ENCODE results near the gene CACNG6. TPM values are rescaled to one million over a fixed set of nuclear protein-coding genes. Genes with fewer than 3 reads are reported as not detected.

CACNG6 gene
- total RNA-seq, 1 donor from 2014 or later: not detected

DNA sequence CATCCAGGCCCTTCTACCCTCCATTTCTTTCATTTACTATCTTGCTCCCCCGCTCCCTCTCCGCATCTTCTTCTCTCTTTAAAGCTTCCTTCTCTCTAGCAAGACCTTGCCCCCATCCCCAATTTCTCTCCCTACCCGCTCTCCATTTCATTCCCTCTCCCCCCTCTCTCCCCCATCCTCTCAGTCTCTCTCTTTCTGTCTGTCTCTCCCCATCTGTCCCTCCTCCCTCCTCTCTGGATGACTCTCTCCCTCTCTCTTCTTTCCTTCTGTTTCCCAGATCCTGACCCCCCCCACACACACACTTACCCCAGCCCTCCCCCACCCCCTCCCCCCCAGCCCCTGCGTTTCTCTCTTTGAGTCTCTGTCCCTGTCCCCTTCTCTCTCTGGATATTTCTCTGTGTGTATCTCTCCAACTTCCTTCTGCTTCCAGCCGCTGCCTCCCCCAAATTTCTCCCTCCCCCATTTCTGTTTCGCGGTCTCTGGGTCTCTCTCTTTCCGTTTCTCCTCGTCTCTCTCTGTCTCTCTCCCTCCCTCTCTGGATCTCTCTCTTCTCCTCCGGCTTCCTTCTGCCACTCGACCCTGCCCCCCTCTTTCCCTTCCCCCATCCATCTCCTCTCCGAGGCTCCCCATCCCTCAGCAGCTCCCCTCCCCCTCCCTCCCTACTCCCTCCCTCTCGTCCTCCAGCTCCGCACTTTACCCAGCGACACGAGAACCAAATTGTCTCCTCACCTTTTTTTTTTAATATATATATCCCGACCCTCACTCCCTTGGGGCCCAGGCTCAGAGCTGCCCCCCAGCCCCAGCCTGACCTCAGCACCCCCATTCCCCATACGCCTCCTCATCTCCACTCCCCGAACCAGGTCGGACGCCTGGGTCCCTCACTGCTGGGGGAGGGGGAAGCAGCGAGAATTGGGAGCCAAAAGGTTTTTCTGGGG is 32.3 kb upstream of the CACNG6 start:
- peak overlapping the region; percentile 43 for H3K4me3 ChIP-seq
- no peaks in the 10 kb centered on the region for H3K36me3 ChIP-seq
- peaks cover 30% of the 10 kb centered on the region for H3F3A ChIP-seq (ENCODE audit: low read depth)
- DNase-seq (ENCODE audit: low spot score): peak; percentile 45
- H3K9me3 ChIP-seq (ENCODE audit: low read depth): no peaks in the 10 kb centered on the region
- no peaks in the 10 kb centered on the region for H3K79me2 ChIP-seq (ENCODE audit: low read depth)
- no peak overlapping the region for H2AFZ ChIP-seq (replicated peaks)
- peaks cover 51% of the 10 kb centered on the region for H3K4me1 Mint-ChIP-seq
- peaks cover 8% of the 10 kb centered on the region for H3K27me3 Mint-ChIP-seq (ENCODE audit: insufficient read depth, low read depth)
- no peak overlapping the region for H3K9ac ChIP-seq
- peaks cover 38% of the 10 kb centered on the region for H3K4me1 ChIP-seq
- H3K27me3 ChIP-seq: peaks cover 83% of the 10 kb centered on the region
- no peaks in the 10 kb centered on the region for H3K9me3 Mint-ChIP-seq
- H3K4me2 ChIP-seq: peak overlapping the region; percentile 74
- H4K20me1 ChIP-seq (ENCODE audit: low read depth): peaks cover 13% of the 10 kb centered on the region
- H3K4me3 Mint-ChIP-seq: peak overlapping the region; percentile 79
- peak overlapping the region; percentile 50 for H3K27ac Mint-ChIP-seq
- TF ChIP-seq, protein P1, sequence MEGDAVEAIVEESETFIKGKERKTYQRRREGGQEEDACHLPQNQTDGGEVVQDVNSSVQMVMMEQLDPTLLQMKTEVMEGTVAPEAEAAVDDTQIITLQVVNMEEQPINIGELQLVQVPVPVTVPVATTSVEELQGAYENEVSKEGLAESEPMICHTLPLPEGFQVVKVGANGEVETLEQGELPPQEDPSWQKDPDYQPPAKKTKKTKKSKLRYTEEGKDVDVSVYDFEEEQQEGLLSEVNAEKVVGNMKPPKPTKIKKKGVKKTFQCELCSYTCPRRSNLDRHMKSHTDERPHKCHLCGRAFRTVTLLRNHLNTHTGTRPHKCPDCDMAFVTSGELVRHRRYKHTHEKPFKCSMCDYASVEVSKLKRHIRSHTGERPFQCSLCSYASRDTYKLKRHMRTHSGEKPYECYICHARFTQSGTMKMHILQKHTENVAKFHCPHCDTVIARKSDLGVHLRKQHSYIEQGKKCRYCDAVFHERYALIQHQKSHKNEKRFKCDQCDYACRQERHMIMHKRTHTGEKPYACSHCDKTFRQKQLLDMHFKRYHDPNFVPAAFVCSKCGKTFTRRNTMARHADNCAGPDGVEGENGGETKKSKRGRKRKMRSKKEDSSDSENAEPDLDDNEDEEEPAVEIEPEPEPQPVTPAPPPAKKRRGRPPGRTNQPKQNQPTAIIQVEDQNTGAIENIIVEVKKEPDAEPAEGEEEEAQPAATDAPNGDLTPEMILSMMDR (IDR thresholded peaks at IDR 0.05): no peak
- peak; percentile 57 for TF ChIP-seq EZH2 (IDR thresholded peaks at IDR 0.05)
- no peak overlapping the region for H3K27ac ChIP-seq
- H3K36me3 Mint-ChIP-seq: peaks cover 1% of the 10 kb centered on the region

DNA sequence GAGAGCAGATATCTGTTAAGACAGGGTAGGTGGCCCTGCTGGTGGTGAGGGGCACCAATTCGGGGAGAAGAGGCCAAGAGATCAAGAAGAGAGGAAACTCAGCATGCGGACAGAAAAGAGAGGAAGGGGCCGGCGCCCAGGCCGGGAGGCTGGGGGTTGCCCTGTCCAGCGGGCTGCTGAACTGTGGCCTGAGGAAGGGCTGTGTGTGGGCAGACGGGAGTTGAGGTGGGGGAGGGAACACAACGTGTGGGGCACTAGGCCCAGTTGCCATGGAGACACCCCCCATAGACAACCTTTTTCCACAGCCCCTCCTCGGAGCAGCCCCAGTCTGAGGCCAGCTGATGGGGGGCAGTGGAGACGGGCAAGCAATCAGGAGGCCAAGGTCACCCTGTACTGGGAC is 31.2 kb upstream of the CACNG6 start:
- no peaks in the 10 kb centered on the region for H3K36me3 ChIP-seq
- H3K27ac Mint-ChIP-seq: peak overlapping the region; percentile 51
- peak; percentile 62 for DNase-seq (ENCODE audit: low spot score)
- no peaks in the 10 kb centered on the region for H3K9me3 ChIP-seq (ENCODE audit: low read depth)
- H4K20me1 ChIP-seq (ENCODE audit: low read depth): peaks cover 13% of the 10 kb centered on the region
- peaks cover 7% of the 10 kb centered on the region for H3K36me3 Mint-ChIP-seq
- H3K27me3 ChIP-seq: peaks cover 94% of the 10 kb centered on the region
- H3K4me2 ChIP-seq: peak overlapping the region; percentile 74
- H3F3A ChIP-seq (ENCODE audit: low read depth): peaks cover 30% of the 10 kb centered on the region
- H2AFZ ChIP-seq (replicated peaks): no peak overlapping the region
- H3K79me2 ChIP-seq (ENCODE audit: low read depth): no peaks in the 10 kb centered on the region
- peaks cover 57% of the 10 kb centered on the region for H3K4me1 Mint-ChIP-seq
- no peak overlapping the region for H3K27ac ChIP-seq
- TF ChIP-seq, protein P1 (IDR thresholded peaks at IDR 0.05): no peak
- TF ChIP-seq EZH2phosphoT487 (IDR thresholded peaks at IDR 0.05) (peak; percentile 58), EZH2 (IDR thresholded peaks at IDR 0.05) (peak; percentile 57)
- H3K9me3 Mint-ChIP-seq: no peaks in the 10 kb centered on the region
- peak overlapping the region; percentile 43 for H3K4me3 ChIP-seq
- H3K4me3 Mint-ChIP-seq: peak overlapping the region; percentile 79
- peaks cover 38% of the 10 kb centered on the region for H3K4me1 ChIP-seq
- no peak overlapping the region for H3K9ac ChIP-seq
- H3K27me3 Mint-ChIP-seq (ENCODE audit: insufficient read depth, low read depth): peaks cover 8% of the 10 kb centered on the region

DNA sequence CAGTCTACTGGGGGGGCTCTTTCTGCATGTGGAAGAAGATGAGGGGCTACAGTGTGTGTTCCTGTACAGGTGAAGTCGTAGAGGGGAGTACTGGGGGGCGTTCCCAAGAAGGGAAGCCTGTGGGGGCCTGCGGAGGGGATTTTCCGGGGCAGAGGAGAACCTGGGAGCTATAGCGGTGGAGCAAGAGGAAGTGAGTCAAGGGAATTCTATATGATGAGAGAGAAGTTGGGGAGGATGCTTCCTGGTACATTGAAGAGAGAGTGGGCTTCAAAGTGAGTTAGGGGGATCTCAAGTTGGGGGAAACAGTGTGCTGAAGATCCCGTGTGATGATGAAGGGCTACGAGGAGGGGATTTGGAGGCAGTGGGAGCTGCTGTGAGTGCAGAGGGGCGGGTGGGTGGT is 30.6 kb upstream of the CACNG6 start:
- Mint-ChIP-seq H3K4me3 (peak overlapping the region; percentile 79), H3K4me1 (peaks cover 57% of the 10 kb centered on the region)
- DNase-seq (ENCODE audit: low spot score): no peak

More for the DNA sequence above, 30.6 kb upstream of the CACNG6 start:
- Histone ChIP-seq H3K36me3 (no peaks in the 10 kb centered on the region), H2AFZ (replicated peaks) (no peak overlapping the region), H3K9me3 (ENCODE audit: low read depth) (no peaks in the 10 kb centered on the region), H3K4me1 (peaks cover 38% of the 10 kb centered on the region), H4K20me1 (ENCODE audit: low read depth) (peaks cover 13% of the 10 kb centered on the region), H3K27ac (no peak overlapping the region), H3K79me2 (ENCODE audit: low read depth) (no peaks in the 10 kb centered on the region), H3F3A (ENCODE audit: low read depth) (peaks cover 30% of the 10 kb centered on the region), H3K27me3 (peaks cover 98% of the 10 kb centered on the region), H3K9ac (no peak overlapping the region), H3K4me2 (peak overlapping the region; percentile 74), H3K4me3 (peak overlapping the region; percentile 43)
- Mint-ChIP-seq H3K27ac (peak overlapping the region; percentile 12), H3K36me3 (peaks cover 7% of the 10 kb centered on the region), H3K9me3 (no peaks in the 10 kb centered on the region), H3K27me3 (ENCODE audit: insufficient read depth, low read depth) (peaks cover 8% of the 10 kb centered on the region)
- no peak for TF ChIP-seq EZH2phosphoT487 (IDR thresholded peaks at IDR 0.05)
- TF ChIP-seq, protein P1 (IDR thresholded peaks at IDR 0.05): no peak
- no peak for TF ChIP-seq EZH2 (IDR thresholded peaks at IDR 0.05)
